ENCODE data around the gene MACC1.

GRCh38 chr7:20201380-20201779 is 15.8 kb downstream of the MACC1 start:
- TF ChIP-seq POLR2A (IDR thresholded peaks at IDR 0.05): no peak
- no peak for TF ChIP-seq CTCF (IDR thresholded peaks at IDR 0.05)
- TF ChIP-seq EP300 (IDR thresholded peaks at IDR 0.05): no peak

Measured in tibial nerve (tissue), 4 donors.